ENCODE data around the gene DENND2A.

GRCh38 chr7:140609646-140610045, 31.0 kb downstream of the DENND2A start:
- no peak for TF ChIP-seq POLR2A (IDR thresholded peaks at IDR 0.05)
- TF ChIP-seq CTCF (IDR thresholded peaks at IDR 0.05) = no peak
